Right cardiac atrium (tissue), 5 donors: ENCODE results near the gene NEU4. TPM values are rescaled to one million over a fixed set of nuclear protein-coding genes. Genes with fewer than 3 reads are reported as not detected.
A peak's percentile ranks its signal among the peaks of the same experiment; 100 is the strongest.
"Not testable (repeated sequence)": the region's sequence is repeated elsewhere in the genome, so short reads cannot be mapped to it uniquely, and the experiment has no call there.

Experiments
- ATAC-seq, 2 donors: fragments of 200-7000 bp; cut with Tn5 transposase; one replicate each; pipeline versions ENCODE4 v1.8.0 to v1.9.1; 2020; ENCODE audit warnings: moderate library complexity in 2 of 2, mild to moderate bottlenecking in 1 of 2
- DNase-seq, 3 donors: peaks; one replicate each; pipeline ENCODE4 v3.0.0-alpha.2; 2020
- H3K27ac ChIP-seq: one replicate; pipeline ENCODE4 v1.5.1; 2013; ENCODE audit warnings: mild to moderate bottlenecking, low read length, control low read depth, moderate library complexity
- H3K27me3 ChIP-seq: one replicate; pipeline ENCODE4 v1.6.1; 2013; ENCODE audit not compliant: control insufficient read depth, insufficient read depth
- H3K4me1 ChIP-seq: one replicate; pipeline ENCODE4 v1.6.1; 2013; ENCODE audit warnings: low read length; ENCODE audit not compliant: control insufficient read depth, insufficient read depth
- H3K4me3 ChIP-seq: one replicate; pipeline ENCODE4 v1.5.1; 2013; ENCODE audit warnings: low read length, control low read depth
- H3K9me3 ChIP-seq: one replicate; pipeline ENCODE4 v1.6.1; 2013; ENCODE audit warnings: low read length; ENCODE audit not compliant: control insufficient read depth
- WGBS: extraction: QIAGEN DNeasy Blood & Tissue Kit; methylation state at CpG from one replicate; pipeline ENCODE4 v1.1.7; 2013; 5-methylcytosine and 5-hydroxymethylcytosine counted together
- intact Hi-C, 4 donors: fragments of 100-400 bp; cut with DNase I; formaldehyde crosslinking; loops; one replicate each; pipeline versions ENCODE4 v1.11.0 to v1.14.0; 2022 to 2023
- polyA plus RNA-seq: library from polyadenylated mRNA; stranded (reverse); fragments of 200-250 nt; gene quantifications from one replicate; pipeline ENCODE4 v1.2.3, GENCODE V29; 2013
- total RNA-seq, 4 donors: library from RNA; stranded (reverse); fragmentation: NEBNext Ultra II Directional; extraction: Animal tissue kit (Norgen Biotek cat#: 25700); gene quantifications; one replicate each; pipeline ENCODE4 v1.2.1, GENCODE V29; 2021
- donor health status: healthy with polysubstance abuse.
- donor health status: DM: no; HTN: yes; CAD: no.
- donor health status: DM: no; HTN: no; CAD: no.
- donor health status: DM: no; HTN: yes; CAD: no; lungs with severe emphysema.
- donor health status: DM: yes; HTN: yes; CAD: no.

NEU4 gene
- total and polyA plus RNA-seq, 5 donors, result 0.17 to 1.4 (median 0.76) TPM; not detected in 1

DNA sequence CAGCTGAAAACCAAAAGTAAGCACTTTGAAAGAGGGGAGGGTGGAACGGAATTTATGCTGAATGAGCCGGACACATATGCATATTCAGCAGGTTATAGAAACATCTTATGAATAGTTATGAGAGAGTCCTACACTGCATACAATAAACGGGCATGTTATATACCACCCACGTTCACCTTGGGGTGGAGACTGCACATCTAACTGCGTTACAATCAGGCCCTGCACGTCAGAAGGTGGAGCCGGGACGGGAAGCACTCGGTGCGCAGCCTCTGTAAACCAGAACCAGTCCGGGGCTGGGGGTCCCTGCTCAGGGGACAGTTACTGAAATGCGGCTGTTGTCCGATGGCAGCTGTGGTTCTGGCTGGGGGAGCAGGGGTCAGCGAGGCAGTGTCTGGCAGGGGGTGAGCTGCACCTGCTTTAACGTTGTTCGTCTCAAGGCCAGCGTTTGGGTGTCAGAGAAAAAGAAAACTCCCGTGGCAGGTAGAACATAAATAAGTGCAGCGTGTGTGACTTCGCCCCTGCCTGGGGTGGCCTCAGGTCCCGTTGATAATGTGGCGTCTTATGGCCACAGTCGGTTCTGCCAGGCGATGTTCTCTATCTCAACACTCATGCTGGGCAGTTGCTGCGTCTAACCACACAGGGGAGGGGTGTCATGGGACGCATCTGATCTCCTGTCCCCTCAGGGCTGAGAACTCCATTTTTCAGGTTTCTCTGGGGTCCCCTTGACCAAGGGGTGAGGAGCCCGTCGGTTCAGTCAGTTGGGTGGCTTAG lies 24.9 kb downstream of the NEU4 start:
- intact Hi-C loops, H3K4me3 ChIP-seq, DNase-seq, H3K27me3 ChIP-seq, H3K4me1 ChIP-seq, H3K27ac ChIP-seq, H3K9me3 ChIP-seq: not testable (repeated sequence)
- ATAC-seq, result peak in 1 of 2 donors; percentile 31
- 80% methylated on average over 28 of the region's 28 CpGs for WGBS

- Histone ChIP-seq H3K4me3 (no peak overlapping the region), H3K4me1 (no peaks in the 10 kb centered on the region), H3K9me3 (no peaks in the 10 kb centered on the region), H3K27me3 (no peaks in the 10 kb centered on the region), H3K27ac (no peak overlapping the region)
- ATAC-seq, result peak in 1 of 2 donors; percentile 23
- WGBS, result 80% methylated on average over 10 of the region's 10 CpGs
- no peak for DNase-seq
- intact Hi-C loops, result no loop called here
These were observed 25.7 kb downstream of the NEU4 start for GRCh38 chr2:241834527-241835210.

DNA sequence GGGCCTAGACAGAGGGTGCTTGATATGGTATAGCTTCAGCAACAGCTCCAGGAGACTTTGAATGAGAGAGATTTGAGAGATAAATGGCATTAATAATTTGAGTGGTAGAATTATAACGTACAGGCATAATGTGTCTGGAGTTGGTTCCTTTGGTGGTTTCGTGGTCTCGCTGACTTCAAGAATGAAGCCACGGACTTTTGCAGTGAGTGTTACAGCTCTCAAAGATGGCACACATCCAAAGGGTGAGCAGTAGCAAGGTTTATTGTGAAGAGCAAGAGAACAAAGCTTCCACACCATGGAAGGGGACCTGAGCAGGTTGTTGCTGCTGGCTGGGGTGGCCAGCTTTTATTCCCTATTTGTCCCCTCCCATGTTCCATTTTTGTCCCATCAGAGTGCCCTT lies 26.6 kb downstream of the NEU4 start:
- Histone ChIP-seq H3K9me3 (no peaks in the 10 kb centered on the region), H3K4me3 (no peak overlapping the region), H3K27ac (no peak overlapping the region), H3K27me3 (no peaks in the 10 kb centered on the region), H3K4me1 (no peaks in the 10 kb centered on the region)
- ATAC-seq, result no peak
- DNase-seq, result no peak
- intact Hi-C loops, result no loop called here
- WGBS, result 77% methylated on average over 4 of the region's 4 CpGs

DNA sequence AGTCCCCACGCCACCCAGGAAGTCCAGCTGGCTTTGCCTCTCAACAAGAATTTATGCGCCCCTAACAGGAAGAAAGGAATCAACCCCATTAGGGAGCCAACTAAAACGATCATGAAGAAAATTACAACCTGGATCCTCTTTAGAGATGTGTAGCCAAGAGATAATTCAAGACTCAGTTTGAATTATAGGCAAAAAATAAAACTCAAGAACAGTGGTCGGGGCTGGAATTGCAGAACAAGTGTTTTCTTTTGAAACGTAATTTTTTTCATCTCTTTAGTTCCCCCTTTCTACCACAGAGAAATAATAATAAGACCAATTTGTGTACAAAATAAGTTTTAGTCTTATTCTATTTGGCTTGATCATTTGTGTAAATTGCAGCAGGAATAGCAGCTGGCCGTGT lies 27.3 kb downstream of the NEU4 start:
- Histone ChIP-seq H3K4me3 (no peak overlapping the region), H3K4me1 (no peaks in the 10 kb centered on the region), H3K9me3 (no peaks in the 10 kb centered on the region), H3K27ac (no peak overlapping the region), H3K27me3 (no peaks in the 10 kb centered on the region)
- no peak for ATAC-seq
- intact Hi-C loops, result no loop called here
- 63% methylated on average over 6 of the region's 6 CpGs for WGBS
- DNase-seq, result no peak

GRCh38 chr2:241837197-241837965 lies 28.4 kb downstream of the NEU4 start:
- DNase-seq, result no peak
- H3K9me3 ChIP-seq, result no peaks in the 10 kb centered on the region
- intact Hi-C loops, result no loop called here
- WGBS, result 53% methylated on average over 13 of the region's 13 CpGs
- H3K27ac ChIP-seq, result no peak overlapping the region
- no peaks in the 10 kb centered on the region for H3K4me1 ChIP-seq
- H3K27me3 ChIP-seq, result no peaks in the 10 kb centered on the region
- no peak for ATAC-seq
- no peak overlapping the region for H3K4me3 ChIP-seq

DNA sequence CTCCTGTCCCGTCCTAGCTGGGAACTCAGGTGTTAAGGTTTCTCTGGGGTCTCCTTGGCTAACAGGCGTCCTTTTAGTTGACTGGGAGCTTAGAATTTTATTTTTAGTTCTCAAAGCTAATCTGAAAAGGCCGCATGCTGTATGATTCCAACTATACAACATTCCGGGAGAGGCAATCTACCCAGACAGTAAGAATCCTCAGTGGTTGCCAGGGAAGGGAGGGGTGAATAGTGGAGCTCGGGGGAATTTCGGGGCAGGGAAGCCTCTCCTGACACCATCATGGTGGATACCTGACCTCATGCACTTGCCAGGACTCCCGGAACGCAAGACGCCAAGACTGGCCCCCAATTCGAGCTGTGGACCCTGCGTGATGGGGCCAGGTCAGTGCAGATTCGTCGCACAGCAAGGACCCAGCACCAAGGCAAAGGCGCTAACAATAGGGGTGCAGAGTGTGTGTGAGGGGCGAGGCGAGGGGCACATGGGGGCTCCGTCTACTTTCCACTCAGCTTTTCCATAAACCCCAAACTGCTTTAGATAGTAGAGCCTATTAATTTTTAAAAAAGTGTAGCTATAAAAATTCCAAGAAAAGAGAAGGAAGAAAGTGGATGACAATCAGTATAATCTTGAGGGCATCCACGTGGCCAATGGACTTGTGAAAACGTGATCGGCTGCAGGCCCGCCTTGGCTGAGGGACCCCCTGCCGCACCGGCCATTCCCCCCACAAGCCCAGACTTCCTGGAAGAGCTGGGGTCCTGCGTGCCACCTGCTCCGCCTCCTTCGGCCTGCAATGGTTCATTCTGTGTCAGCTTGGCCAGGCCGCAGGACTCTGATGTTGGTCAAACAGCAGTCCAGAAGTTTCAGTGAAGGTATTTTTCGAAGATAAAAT lies 32.4 kb downstream of the NEU4 start:
- no peak for ATAC-seq
- intact Hi-C loops, result no loop called here
- 71% methylated on average over 28 of the region's 28 CpGs for WGBS

GRCh38 chr2:241842067-241842415 lies 33.0 kb downstream of the NEU4 start:
- 74% methylated on average over 11 of the region's 11 CpGs for WGBS
- no peaks in the 10 kb centered on the region for H3K27me3 ChIP-seq
- no peaks in the 10 kb centered on the region for H3K9me3 ChIP-seq
- H3K4me1 ChIP-seq, result no peaks in the 10 kb centered on the region
- H3K27ac ChIP-seq, result no peak overlapping the region
- peak in 1 of 3 donors; percentile 47 for DNase-seq
- intact Hi-C loops, result no loop called here
- ATAC-seq, result no peak
- H3K4me3 ChIP-seq, result no peak overlapping the region

More for the DNA sequence above, 32.4 kb downstream of the NEU4 start:
- DNase-seq, result peak in 1 of 3 donors; percentile 46
- Histone ChIP-seq H3K9me3 (no peaks in the 10 kb centered on the region), H3K27ac (peak overlapping the region; percentile 63), H3K4me3 (no peak overlapping the region), H3K27me3 (no peaks in the 10 kb centered on the region), H3K4me1 (no peaks in the 10 kb centered on the region)

- Histone ChIP-seq H3K9me3 (no peaks in the 10 kb centered on the region), H3K27ac (peak overlapping the region; percentile 11), H3K4me1 (no peaks in the 10 kb centered on the region), H3K4me3 (no peak overlapping the region), H3K27me3 (no peaks in the 10 kb centered on the region)
- intact Hi-C loops, result no loop called here
- DNase-seq (peak; percentile 60 to 81 (median 72)), ATAC-seq (peak; percentile 20 to 70)
- WGBS, result 54% methylated on average over 29 of the region's 29 CpGs
These were observed 33.7 kb downstream of the NEU4 start for GRCh38 chr2:241842620-241843211.

GRCh38 chr2:241843321-241844065 lies 34.5 kb downstream of the NEU4 start:
- H3K27me3 ChIP-seq, result no peaks in the 10 kb centered on the region
- no peaks in the 10 kb centered on the region for H3K4me1 ChIP-seq
- WGBS, result 46% methylated on average over 52 of the region's 52 CpGs
- ATAC-seq (peak; percentile 10 to 30), DNase-seq (peak; percentile 19 to 66 (median 38))
- peak overlapping the region; percentile 43 for H3K4me3 ChIP-seq
- no peak overlapping the region for H3K27ac ChIP-seq
- intact Hi-C loops, result no loop called here
- no peaks in the 10 kb centered on the region for H3K9me3 ChIP-seq
